SK-N-SH (cell line): Measurements from ENCODE around the gene ZNF182. TPM values are rescaled to one million over a fixed set of nuclear protein-coding genes. Genes with fewer than 3 reads are reported as not detected.

Experiments used
- CTCF ChIA-PET: fragments of 300-600, 350-600 bp; formaldehyde crosslinking; extraction: SDS; loops from one replicate; lab custom pipeline; 2021; lab: Yijun Ruan, JAX
- POLR2A ChIA-PET: fragments of 350-600 bp; sonication (Branson Sonifier 250); formaldehyde crosslinking; extraction: SDS; loops from one replicate; lab custom pipeline; 2020; ENCODE audit warnings: antibody characterized with exemption, inconsistent platforms; lab: Yijun Ruan, JAX
- DNase-seq: peaks from one replicate; pipeline ENCODE4 v3.0.0; 2012
- H2AFZ ChIP-seq: fragments of 200-600 bp; sonication (generic); 2 replicates; pipeline ENCODE4 v1.8.1; 2016; ENCODE audit warnings: antibody characterized with exemption, mild to moderate bottlenecking, low read depth
- H3F3A ChIP-seq: fragments of 200-600 bp; sonication (generic); replicated peaks from 2 replicates; pipeline ENCODE3; 2016; ENCODE audit warnings: antibody characterized with exemption, mild to moderate bottlenecking; ENCODE audit not compliant: insufficient read depth
- H3K27ac ChIP-seq, 2 experiments: fragments of 200-500 bp in 1 of 2; fragments of 200-600 bp in 1 of 2; sonication (Bioruptor generic) in 1 of 2; sonication (generic), shearing (Covaris generic) in 1 of 2; 2 replicates each; pipeline versions ENCODE4 v1.5.1 to v1.6.1; 2014 to 2016; ENCODE audit warnings: low read depth in 2 of 2, inconsistent platforms in 1 of 2, low read length in 1 of 2, mild to moderate bottlenecking in 1 of 2, mixed read lengths in 1 of 2
- H3K27me3 ChIP-seq: fragments of 200-600 bp; sonication (generic), shearing (Covaris generic); 2 replicates; pipeline ENCODE4 v1.6.1; 2016; ENCODE audit warnings: mixed run types; ENCODE audit not compliant: insufficient read depth
- H3K36me3 ChIP-seq, 2 experiments: fragments of 200-500 bp in 1 of 2; fragments of 200-600 bp in 1 of 2; sonication (Bioruptor generic) in 1 of 2; sonication (generic) in 1 of 2; replicated peaks in 1 of 2; 2 replicates each; pipeline versions ENCODE3 to v1.5.1; 2014 to 2016; ENCODE audit warnings: low read length in 1 of 2, mild to moderate bottlenecking in 1 of 2; ENCODE audit not compliant: insufficient read depth in 2 of 2, control insufficient read depth in 1 of 2
- H3K4me1 ChIP-seq, 2 experiments: fragments of 200-500 bp in 1 of 2; fragments of 200-600 bp in 1 of 2; sonication (Bioruptor generic) in 1 of 2; sonication (generic), shearing (Covaris generic) in 1 of 2; 2 replicates each; pipeline versions ENCODE4 v1.5.1 to v1.6.1; 2014 to 2016; ENCODE audit warnings: low read depth in 1 of 2, low read length in 1 of 2, mixed run types in 1 of 2; ENCODE audit not compliant: insufficient read depth in 2 of 2, control insufficient read depth in 1 of 2
- H3K4me2 ChIP-seq: fragments of 200-600 bp; sonication (generic), shearing (Covaris generic); 2 replicates; pipeline ENCODE4 v1.6.1; 2017; ENCODE audit warnings: mixed run types
- H3K4me3 ChIP-seq, 2 experiments: fragments of 200-500 bp in 1 of 2; fragments of 200-600 bp in 1 of 2; sonication (Bioruptor generic) in 1 of 2; sonication (generic), shearing (Covaris generic) in 1 of 2; 2 replicates each; pipeline versions ENCODE4 v1.5.1 to v1.8.1; 2014 to 2016; ENCODE audit warnings: low read depth in 2 of 2, inconsistent platforms in 1 of 2, low read length in 1 of 2, mild to moderate bottlenecking in 1 of 2, mixed read lengths in 1 of 2, moderate library complexity in 1 of 2
- H3K79me2 ChIP-seq: fragments of 200-600 bp; sonication (generic); 2 replicates; pipeline ENCODE4 v1.8.1; 2017; ENCODE audit warnings: mild to moderate bottlenecking; ENCODE audit not compliant: insufficient read depth
- H3K9ac ChIP-seq: fragments of 200-600 bp; sonication (generic); 2 replicates; pipeline ENCODE4 v1.6.1; 2017; ENCODE audit warnings: mixed run types
- H3K9me2 ChIP-seq: fragments of 200-600 bp; sonication (generic); 2 replicates; pipeline ENCODE4 v1.6.1; 2017; ENCODE audit warnings: mixed run types
- H3K9me3 ChIP-seq: fragments of 200-600 bp; sonication (generic); 2 replicates; pipeline ENCODE4 v1.6.1; 2017; ENCODE audit warnings: mixed run types, mild to moderate bottlenecking, moderate library complexity
- H4K20me1 ChIP-seq: fragments of 200-600 bp; sonication (generic); 2 replicates; pipeline ENCODE4 v1.6.1; 2017; ENCODE audit warnings: mild to moderate bottlenecking, mixed run types; ENCODE audit not compliant: insufficient read depth
- CHD2 ChIP-seq: fragments of 150-350 bp; IDR thresholded peaks from 2 replicates; pipeline ENCODE4 v1.6.1; 2018; ENCODE audit warnings: low read length; ENCODE audit not compliant: partially characterized antibody
- EP300 ChIP-seq, 2 experiments: IDR thresholded peaks; 2 replicates each; pipeline versions ENCODE4 v1.4.0 to v1.6.1; 2012; ENCODE audit warnings: borderline replicate concordance in 1 of 2, low read depth in 1 of 2, low read length in 1 of 2
- EZH2phosphoT487 ChIP-seq: fragments of 200-600 bp; sonication (generic); IDR thresholded peaks from 2 replicates; pipeline ENCODE4 v1.6.1; 2017; ENCODE audit warnings: low read depth, mixed run types, mild to moderate bottlenecking, antibody characterized with exemption, moderate library complexity, borderline replicate concordance
- FOSL2 ChIP-seq: IDR thresholded peaks from 2 replicates; pipeline ENCODE4 v1.4.0; 2012; ENCODE audit warnings: low read depth, mild to moderate bottlenecking, moderate library complexity, borderline replicate concordance
- FOXJ3 ChIP-seq: sonication (generic); formaldehyde crosslinking; IDR thresholded peaks from 2 replicates; pipeline ENCODE4 v1.5.1; 2020; ENCODE audit warnings: mild to moderate bottlenecking, missing genetic modification reagents
- FOXM1 ChIP-seq: IDR thresholded peaks from 2 replicates; pipeline ENCODE4 v1.4.0; 2012; ENCODE audit warnings: low read depth, mild to moderate bottlenecking
- GABPA ChIP-seq: IDR thresholded peaks from 2 replicates; pipeline ENCODE4 v1.4.0; 2012; ENCODE audit warnings: low read depth, mild to moderate bottlenecking
- GATA2 ChIP-seq: sonication (generic); formaldehyde crosslinking; IDR thresholded peaks from 2 replicates; pipeline ENCODE4 v1.5.0; 2020; ENCODE audit warnings: mild to moderate bottlenecking, missing genetic modification reagents
- JUND ChIP-seq: IDR thresholded peaks from 2 replicates; pipeline ENCODE4 v1.4.0; 2012
- MEF2A ChIP-seq: IDR thresholded peaks from 2 replicates; pipeline ENCODE4 v1.4.0; 2012; ENCODE audit warnings: low read depth, borderline replicate concordance
- NRF1 ChIP-seq: IDR thresholded peaks from 2 replicates; pipeline ENCODE4 v1.6.1; 2012; ENCODE audit warnings: low read depth, mild to moderate bottlenecking, low read length
- PBX3 ChIP-seq: IDR thresholded peaks from 2 replicates; pipeline ENCODE4; 2012
- RAD21 ChIP-seq: IDR thresholded peaks from 2 replicates; pipeline ENCODE4 v1.6.1; 2012; ENCODE audit warnings: mild to moderate bottlenecking, low read length
- RCOR1 ChIP-seq: fragments of 150-350 bp; IDR thresholded peaks from 2 replicates; pipeline ENCODE4 v1.6.1; 2017; ENCODE audit warnings: antibody characterized with exemption, low read length
- REST ChIP-seq: IDR thresholded peaks from 2 replicates; pipeline ENCODE4 v1.6.1; 2012; ENCODE audit warnings: mild to moderate bottlenecking, low read depth, low read length, moderate library complexity
- SIN3A ChIP-seq: IDR thresholded peaks from 2 replicates; pipeline ENCODE4 v1.6.1; 2012; ENCODE audit warnings: low read depth, mild to moderate bottlenecking, low read length, moderate library complexity, borderline replicate concordance
- TEAD4 ChIP-seq: IDR thresholded peaks from 2 replicates; pipeline ENCODE4 v1.4.0; 2012; ENCODE audit warnings: mild to moderate bottlenecking, borderline replicate concordance; ENCODE audit not compliant: insufficient read depth
- USF1 ChIP-seq: IDR thresholded peaks from 2 replicates; pipeline ENCODE4 v1.4.0; 2012; ENCODE audit warnings: low read depth, borderline replicate concordance
- YY1 ChIP-seq: IDR thresholded peaks from 2 replicates; pipeline ENCODE4 v1.4.0; 2012; ENCODE audit warnings: low read depth, mild to moderate bottlenecking
- WGBS: methylation state at CpG from one replicate; pipeline ENCODE4 v1.1.6; 2017; ENCODE audit warnings: low lambda C conversion rate; 5-methylcytosine and 5-hydroxymethylcytosine counted together
- polyA plus RNA-seq, 3 experiments: library from polyadenylated mRNA; depleted of rRNA; stranded (reverse); fragments of >200 nt; gene quantifications; 2 replicates each; pipeline ENCODE4 v1.2.3, GENCODE V29; 2012
- TF ChIP-seq, protein P1 (sequence below): IDR thresholded peaks from 2 replicates; pipeline ENCODE4 v1.4.0; 2012; ENCODE audit warnings: low read depth

ZNF182 gene
- polyA plus RNA-seq, 1 of the 3 experiments (the other 2 are of a cell fraction) = 2.1 TPM

DNA sequence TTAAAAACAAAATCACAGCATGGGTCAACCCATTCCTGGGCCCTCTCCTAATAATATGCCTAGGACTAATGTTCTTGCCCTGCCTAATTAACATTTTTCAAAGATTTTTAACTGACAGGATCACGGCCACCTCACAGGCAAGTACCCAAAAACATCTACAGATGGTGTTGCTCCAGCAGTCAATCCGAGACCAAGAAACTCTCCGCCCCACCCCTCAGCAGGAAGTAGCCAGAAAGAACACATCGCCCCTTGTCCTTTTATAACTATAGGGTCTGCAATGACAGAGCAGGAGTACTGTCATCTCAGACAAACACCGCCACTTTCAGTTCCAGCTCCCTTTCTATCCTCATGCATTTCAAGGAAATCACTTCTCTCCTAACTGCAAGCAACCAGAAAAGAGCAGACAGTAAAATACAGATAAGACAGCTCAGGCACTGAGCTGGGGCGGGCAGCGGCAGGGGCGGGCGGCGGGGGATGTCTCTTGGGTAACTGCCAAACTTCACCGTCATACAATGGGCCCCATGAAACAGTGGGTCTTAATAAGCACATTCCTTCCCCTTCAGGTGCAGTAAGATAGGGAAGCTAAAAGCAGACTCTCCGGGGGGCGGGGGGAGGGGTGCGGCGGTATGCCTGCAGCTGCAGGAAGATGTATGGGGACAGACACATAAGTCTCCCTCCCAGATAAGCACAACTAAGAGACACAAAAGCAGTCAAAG is 67.4 kb downstream of the ZNF182 start:
- Histone ChIP-seq H3K9me3 (no peaks in the 10 kb centered on the region), H3K4me2 (no peak overlapping the region)

More for the DNA sequence above, 67.4 kb downstream of the ZNF182 start:
- Histone ChIP-seq H3K9ac (no peak overlapping the region), H3K4me1 (no peaks in the 10 kb centered on the region), H3K79me2 (no peaks in the 10 kb centered on the region), H2AFZ (no peak overlapping the region), H3F3A (no peaks in the 10 kb centered on the region), H3K4me3 (no peak overlapping the region), H3K36me3 (no peaks in the 10 kb centered on the region), H3K9me2 (no peaks in the 10 kb centered on the region), H3K27ac (no peak overlapping the region), H3K27me3 (no peaks in the 10 kb centered on the region; the same call in 1 of the 2 replicates), H4K20me1 (no peaks in the 10 kb centered on the region)
- WGBS = 61% methylated on average over 15 of the region's 15 CpGs
- TF ChIP-seq NRF1 (no peak), FOXJ3 (CRISPR knock-in tag) (no peak), TEAD4 (no peak), RAD21 (no peak), FOSL2 (no peak), MEF2A (no peak), YY1 (no peak), EP300 (IDR thresholded peaks at IDR 0.05; ENCODE audit: borderline replicate concordance in 1 of 2, low read depth in 1 of 2, low read length in 1 of 2) (no peak), EZH2phosphoT487 (no peak), FOXM1 (no peak), JUND (no peak), REST (no peak), USF1 (no peak), RCOR1 (no peak), GABPA (no peak), PBX3 (no peak), GATA2 (CRISPR knock-in tag) (no peak), SIN3A (no peak), CHD2 (no peak)
- TF ChIP-seq, protein P1, sequence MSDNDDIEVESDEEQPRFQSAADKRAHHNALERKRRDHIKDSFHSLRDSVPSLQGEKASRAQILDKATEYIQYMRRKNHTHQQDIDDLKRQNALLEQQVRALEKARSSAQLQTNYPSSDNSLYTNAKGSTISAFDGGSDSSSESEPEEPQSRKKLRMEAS = no peak
- ChIA-PET CTCF (no interaction called here), POLR2A (no interaction called here)
- no peak for DNase-seq
